ENCODE data around the gene RAB21. TPM values are rescaled to one million over a fixed set of nuclear protein-coding genes. Genes with fewer than 3 reads are reported as not detected.

RAB21 gene
- total and polyA plus RNA-seq, 2 donors (not counting 1 experiment from before 2014, with no cell fraction given) = 11.4 to 27.4 TPM

DNA sequence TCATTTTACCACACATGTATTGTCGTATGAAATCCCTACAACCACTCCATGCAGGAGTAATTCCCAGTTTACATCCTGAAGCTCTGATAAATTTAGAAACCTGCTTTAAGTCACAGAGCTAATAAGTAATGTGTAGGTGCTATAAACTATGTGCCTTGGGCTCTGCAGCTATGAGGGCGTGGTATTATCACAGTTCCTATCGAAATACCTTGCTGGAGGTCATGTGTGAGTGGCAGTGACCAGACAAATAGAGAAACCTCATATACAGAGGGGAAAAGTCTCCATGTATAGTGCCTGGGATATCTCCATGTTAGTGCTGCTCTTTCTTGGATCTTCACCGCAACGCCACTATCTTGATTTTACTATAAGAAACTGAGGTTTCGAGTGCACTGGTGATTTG lies 84.0 kb downstream of the RAB21 start:
- no peak for DNase-seq (ENCODE audit: low read depth in 2 of 2)
- no peaks in the 10 kb centered on the region for H3K27me3 ChIP-seq (ENCODE audit: control insufficient read depth, insufficient read depth, low read length)
- no peak overlapping the region for H3K4me2 ChIP-seq (ENCODE audit: extremely low read depth, insufficient read depth, low read length)
- TF ChIP-seq, protein P1, sequence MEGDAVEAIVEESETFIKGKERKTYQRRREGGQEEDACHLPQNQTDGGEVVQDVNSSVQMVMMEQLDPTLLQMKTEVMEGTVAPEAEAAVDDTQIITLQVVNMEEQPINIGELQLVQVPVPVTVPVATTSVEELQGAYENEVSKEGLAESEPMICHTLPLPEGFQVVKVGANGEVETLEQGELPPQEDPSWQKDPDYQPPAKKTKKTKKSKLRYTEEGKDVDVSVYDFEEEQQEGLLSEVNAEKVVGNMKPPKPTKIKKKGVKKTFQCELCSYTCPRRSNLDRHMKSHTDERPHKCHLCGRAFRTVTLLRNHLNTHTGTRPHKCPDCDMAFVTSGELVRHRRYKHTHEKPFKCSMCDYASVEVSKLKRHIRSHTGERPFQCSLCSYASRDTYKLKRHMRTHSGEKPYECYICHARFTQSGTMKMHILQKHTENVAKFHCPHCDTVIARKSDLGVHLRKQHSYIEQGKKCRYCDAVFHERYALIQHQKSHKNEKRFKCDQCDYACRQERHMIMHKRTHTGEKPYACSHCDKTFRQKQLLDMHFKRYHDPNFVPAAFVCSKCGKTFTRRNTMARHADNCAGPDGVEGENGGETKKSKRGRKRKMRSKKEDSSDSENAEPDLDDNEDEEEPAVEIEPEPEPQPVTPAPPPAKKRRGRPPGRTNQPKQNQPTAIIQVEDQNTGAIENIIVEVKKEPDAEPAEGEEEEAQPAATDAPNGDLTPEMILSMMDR (conservative IDR thresholded peaks at IDR 0.05 in 1 of 2, IDR thresholded peaks at IDR 0.05 in 1 of 2; ENCODE audit: low read depth in 1 of 2, low read length in 2 of 2) = no peak
- no peak for TF ChIP-seq EZH2 (IDR thresholded peaks at IDR 0.05; ENCODE audit: low read length, missing control alignments)
- H3K9ac ChIP-seq (ENCODE audit: insufficient read depth, low read length) = no peak overlapping the region
- H3K9me3 ChIP-seq (ENCODE audit: control insufficient read depth, insufficient read depth, low read depth, low read length) = no peaks in the 10 kb centered on the region
- H2AFZ ChIP-seq (ENCODE audit: low read length) = no peak overlapping the region
- peaks cover 39% of the 10 kb centered on the region for H3K79me2 ChIP-seq (ENCODE audit: control insufficient read depth, insufficient read depth, low read length)
- H3K4me1 ChIP-seq (ENCODE audit: control insufficient read depth, extremely low read depth, insufficient read depth, low read length) = peaks cover 2% of the 10 kb centered on the region
- H3K27ac ChIP-seq (ENCODE audit: insufficient read depth, low read length) = peak overlapping the region; percentile 90
- H4K20me1 ChIP-seq (ENCODE audit: control insufficient read depth, extremely low read depth, insufficient read depth, low read length) = no peaks in the 10 kb centered on the region
- peak overlapping the region in 2 of 4 experiments; percentile 82 to 99 for H3K4me3 ChIP-seq (replicated peaks in 1 of 4; ENCODE audit: control extremely low read depth in 1 of 4, insufficient read depth in 1 of 4, low read depth in 3 of 4, low read length in 4 of 4)
- H3K36me3 ChIP-seq (ENCODE audit: control insufficient read depth, insufficient read depth, low read length) = no peaks in the 10 kb centered on the region

GRCh38 chr12:71840231-71840847 lies 85.7 kb downstream of the RAB21 start:
- Histone ChIP-seq H3K4me3 (replicated peaks in 1 of 4; ENCODE audit: control extremely low read depth in 1 of 4, insufficient read depth in 1 of 4, low read depth in 3 of 4, low read length in 4 of 4) (peak overlapping the region; percentile 44 to 99 (median 83)), H3K4me1 (ENCODE audit: control insufficient read depth, extremely low read depth, insufficient read depth, low read length) (peaks cover 2% of the 10 kb centered on the region), H3K4me2 (ENCODE audit: extremely low read depth, insufficient read depth, low read length) (peak overlapping the region; percentile 67)

DNA sequence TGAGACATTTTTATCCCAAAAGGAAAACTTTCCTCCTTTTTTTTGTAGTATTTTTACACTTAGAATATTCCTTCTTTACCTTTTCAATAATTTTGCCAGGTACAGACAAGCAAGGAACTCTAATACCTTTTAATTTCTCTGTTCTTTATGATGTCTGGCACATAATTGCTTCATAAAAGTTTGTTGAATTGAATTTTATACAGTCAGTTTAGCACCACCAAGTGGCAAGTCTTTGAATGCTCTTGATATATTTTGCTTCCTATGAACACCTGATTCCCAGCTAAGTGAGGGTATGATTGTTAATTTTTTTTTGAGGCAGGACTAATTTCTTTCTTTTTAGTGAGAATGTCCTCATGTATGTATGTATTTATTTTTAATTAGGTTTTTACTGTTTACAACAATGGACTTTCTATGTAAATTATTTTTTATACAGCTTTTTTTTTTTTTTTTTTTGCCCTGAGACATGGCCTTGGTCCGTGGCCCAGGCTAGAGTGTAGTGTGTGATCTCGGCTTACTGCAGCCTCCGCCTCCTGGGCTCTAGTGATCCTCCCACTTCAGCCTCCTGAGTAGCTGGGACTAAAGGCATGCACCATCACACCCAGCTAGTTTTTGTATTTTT lies 91.8 kb downstream of the RAB21 start:
- Histone ChIP-seq H3K4me3 (replicated peaks in 1 of 4; ENCODE audit: control extremely low read depth in 1 of 4, insufficient read depth in 1 of 4, low read depth in 3 of 4, low read length in 4 of 4) (no peak overlapping the region), H3K27ac (ENCODE audit: insufficient read depth, low read length) (no peak overlapping the region), H4K20me1 (ENCODE audit: control insufficient read depth, extremely low read depth, insufficient read depth, low read length) (no peaks in the 10 kb centered on the region), H3K9me3 (ENCODE audit: control insufficient read depth, insufficient read depth, low read depth, low read length) (no peaks in the 10 kb centered on the region), H3K4me1 (ENCODE audit: control insufficient read depth, extremely low read depth, insufficient read depth, low read length) (no peaks in the 10 kb centered on the region), H3K4me2 (ENCODE audit: extremely low read depth, insufficient read depth, low read length) (no peak overlapping the region), H3K79me2 (ENCODE audit: control insufficient read depth, insufficient read depth, low read length) (peaks cover 67% of the 10 kb centered on the region), H3K27me3 (ENCODE audit: control insufficient read depth, insufficient read depth, low read length) (no peaks in the 10 kb centered on the region), H2AFZ (ENCODE audit: low read length) (no peak overlapping the region), H3K36me3 (ENCODE audit: control insufficient read depth, insufficient read depth, low read length) (no peaks in the 10 kb centered on the region), H3K9ac (ENCODE audit: insufficient read depth, low read length) (no peak overlapping the region)
- DNase-seq (ENCODE audit: low read depth in 2 of 2) = peak; percentile 25 to 52
- TF ChIP-seq, protein P1 (conservative IDR thresholded peaks at IDR 0.05 in 1 of 2, IDR thresholded peaks at IDR 0.05 in 1 of 2; ENCODE audit: low read depth in 1 of 2, low read length in 2 of 2) = peak; percentile 33 to 61
- TF ChIP-seq EZH2 (IDR thresholded peaks at IDR 0.05; ENCODE audit: low read length, missing control alignments) = no peak

More at GRCh38 chr12:71840231-71840847, 85.7 kb downstream of the RAB21 start:
- H4K20me1 ChIP-seq (ENCODE audit: control insufficient read depth, extremely low read depth, insufficient read depth, low read length) = no peaks in the 10 kb centered on the region
- peak overlapping the region; percentile 90 for H3K27ac ChIP-seq (ENCODE audit: insufficient read depth, low read length)
- H3K27me3 ChIP-seq (ENCODE audit: control insufficient read depth, insufficient read depth, low read length) = no peaks in the 10 kb centered on the region
- DNase-seq (ENCODE audit: low read depth in 2 of 2) = peak; percentile 73 to 86
- H3K9me3 ChIP-seq (ENCODE audit: control insufficient read depth, insufficient read depth, low read depth, low read length) = no peaks in the 10 kb centered on the region
- no peaks in the 10 kb centered on the region for H3K36me3 ChIP-seq (ENCODE audit: control insufficient read depth, insufficient read depth, low read length)
- H3K9ac ChIP-seq (ENCODE audit: insufficient read depth, low read length) = peak overlapping the region; percentile 85
- peaks cover 56% of the 10 kb centered on the region for H3K79me2 ChIP-seq (ENCODE audit: control insufficient read depth, insufficient read depth, low read length)
- H2AFZ ChIP-seq (ENCODE audit: low read length) = peak overlapping the region; percentile 1
- TF ChIP-seq, protein P1 (conservative IDR thresholded peaks at IDR 0.05 in 1 of 2, IDR thresholded peaks at IDR 0.05 in 1 of 2; ENCODE audit: low read depth in 1 of 2, low read length in 2 of 2) = no peak
- TF ChIP-seq EZH2 (IDR thresholded peaks at IDR 0.05; ENCODE audit: low read length, missing control alignments) = no peak

Data from fibroblast of lung (primary cell).